HepG2 (cell line): ENCODE results near the gene GAS2. TPM values are rescaled to one million over a fixed set of nuclear protein-coding genes. Genes with fewer than 3 reads are reported as not detected.

Experiments
- CC2D1A ChIP-seq: sonication (generic); formaldehyde crosslinking; IDR thresholded peaks from 2 replicates; pipeline ENCODE4 v1.8.1; 2023; ENCODE audit warnings: mild to moderate bottlenecking, missing genetic modification reagents
- DNMT3B ChIP-seq: conservative IDR thresholded peaks from 2 replicates; pipeline ENCODE4 v1.6.1; 2016; ENCODE audit warnings: missing biosample characterization, control low read depth
- IKZF1 ChIP-seq: fragments of 450-650 bp; IDR thresholded peaks from 2 replicates; pipeline ENCODE4 v1.7.1; 2016
- KDM5A ChIP-seq: fragments of 200-600 bp; sonication (generic); IDR thresholded peaks from 2 replicates; pipeline ENCODE4 v1.7.0; 2018; ENCODE audit warnings: antibody characterized with exemption, mild to moderate bottlenecking, low read length, borderline replicate concordance
- KLF13 ChIP-seq: sonication (generic); formaldehyde crosslinking; IDR thresholded peaks from 2 replicates; pipeline ENCODE4 v1.4.0; 2020; ENCODE audit warnings: mild to moderate bottlenecking, missing genetic modification reagents
- PHB2 ChIP-seq: fragments of 450-650 bp; IDR thresholded peaks from 2 replicates; pipeline ENCODE4 v1.6.1; 2018; ENCODE audit not compliant: partially characterized antibody
- POLR2A ChIP-seq, 2 experiments: IDR thresholded peaks; 2 replicates each; pipeline ENCODE4 v1.6.1; 2011; ENCODE audit warnings: low read depth in 2 of 2, low read length in 2 of 2, mild to moderate bottlenecking in 1 of 2, moderate library complexity in 1 of 2; ENCODE audit not compliant: insufficient read depth in 1 of 2
- SNAPC4 ChIP-seq: sonication (generic); formaldehyde crosslinking; IDR thresholded peaks from 2 replicates; pipeline ENCODE4 v1.4.0; 2020; ENCODE audit warnings: mild to moderate bottlenecking, missing genetic modification reagents
- TOPORS ChIP-seq: sonication (generic); formaldehyde crosslinking; IDR thresholded peaks from 2 replicates; pipeline ENCODE4 v1.8.0; 2023; ENCODE audit warnings: mild to moderate bottlenecking, missing genetic modification reagents
- ZBTB10 ChIP-seq: sonication (generic); formaldehyde crosslinking; IDR thresholded peaks from 2 replicates; pipeline ENCODE4 v1.4.0; 2020; ENCODE audit warnings: missing genetic modification reagents, borderline replicate concordance
- ZBTB4 ChIP-seq: sonication (generic); formaldehyde crosslinking; IDR thresholded peaks from 2 replicates; pipeline ENCODE4 v1.4.0; 2020; ENCODE audit warnings: missing genetic modification reagents, mild to moderate bottlenecking, borderline replicate concordance
- ZFP90 ChIP-seq: sonication (generic); formaldehyde crosslinking; IDR thresholded peaks from 2 replicates; pipeline ENCODE4 v1.8.0; 2022; ENCODE audit warnings: missing genetic modification reagents, mild to moderate bottlenecking, inconsistent platforms, borderline replicate concordance
- ZNF235 ChIP-seq: sonication (generic); formaldehyde crosslinking; IDR thresholded peaks from 2 replicates; pipeline ENCODE4 v1.8.1; 2023; ENCODE audit warnings: mild to moderate bottlenecking, missing genetic modification reagents, borderline replicate concordance
- ZNF274 ChIP-seq: sonication (generic); formaldehyde crosslinking; IDR thresholded peaks from 2 replicates; pipeline ENCODE4 v1.5.1; 2020; ENCODE audit warnings: mild to moderate bottlenecking, missing genetic modification reagents
- ZNF280B ChIP-seq: sonication (generic); formaldehyde crosslinking; IDR thresholded peaks from 2 replicates; pipeline ENCODE4 v1.5.0; 2020; ENCODE audit warnings: missing genetic modification reagents, mild to moderate bottlenecking, borderline replicate concordance
- ZNF589 ChIP-seq: sonication (generic); formaldehyde crosslinking; conservative IDR thresholded peaks from 2 replicates; pipeline ENCODE4 v1.8.0; 2022; ENCODE audit warnings: mild to moderate bottlenecking, moderate library complexity, missing genetic modification reagents
- polyA plus RNA-seq, 8 experiments: library from polyadenylated mRNA; depleted of rRNA in 3 of 8; stranded (reverse) in 7 of 8; unstranded in 1 of 8; fragments of >200 nt; fragmentation: Illumina TruSeq in 4 of 8; extraction: Trizol in 4 of 8; gene quantifications; 2 replicates each; pipeline versions ENCODE4 v1.2.1 to v1.2.3, GENCODE V29; 2011 to 2016; ENCODE audit warnings: low read depth in 4 of 8, missing spikeins in 1 of 8, mixed read lengths in 1 of 8; ENCODE audit not compliant: insufficient read depth in 1 of 8
- total RNA-seq, 5 experiments: library from RNA; depleted of rRNA; stranded (reverse); fragments of >200 nt; fragmentation: Illumina TruSeq; extraction: Trizol; gene quantifications; 2 replicates each; pipeline ENCODE4 v1.2.3, GENCODE V29; 2016; ENCODE audit warnings: low read depth in 1 of 5

The GAS2 gene
- total and polyA plus RNA-seq, 2 of the 13 experiments (the other 11 are each of a cell fraction or from before 2014, with no cell fraction given): 26.0 to 85.1 TPM

GRCh38 chr11:22666688-22667439, 453 bp downstream of the GAS2 start (continued):
- TF ChIP-seq ZBTB4 (CRISPR knock-in tag) (no peak), ZNF280B (CRISPR knock-in tag) (no peak), ZFP90 (0 out of 2 replicates have a peak, but pooled peaks have one; percentile 37), ZBTB10 (CRISPR knock-in tag) (0 out of 2 replicates have a peak, but pooled peaks have one; percentile 52), CC2D1A (no peak), KDM5A (peak; percentile 46), PHB2 (no peak), SNAPC4 (CRISPR knock-in tag) (no peak), ZNF274 (CRISPR knock-in tag) (no peak), KLF13 (CRISPR knock-in tag) (no peak), DNMT3B (no peak), POLR2A (IDR thresholded peaks at IDR 0.05; ENCODE audit: insufficient read depth in 1 of 2, low read depth in 2 of 2, low read length in 2 of 2) (peak; percentile 62 to 64; a peak in 3 of 4 replicates), IKZF1 (no peak), ZNF235 (CRISPR knock-in tag) (no peak), ZNF589 (CRISPR knock-in tag) (no peak), TOPORS (CRISPR knock-in tag) (peak; percentile 47; the same call in 1 of the 2 replicates)
